Stimulated activated CD4-positive, alpha-beta T cell treated with anti-CD3 and anti-CD28 coated beads, Interleukin-1b, Interleukin-23, amount 100 ng/mL, for 4 hours (primary cell): ENCODE data around the gene ZNF83.
A peak's percentile ranks its signal among the peaks of the same experiment; 100 is the strongest.
"Not testable (repeated sequence)": the region's sequence is repeated elsewhere in the genome, so short reads cannot be mapped to it uniquely, and the experiment has no call there.

Experiments
- DNase-seq, 2 donors: peaks; one replicate each; pipeline ENCODE4 v3.0.0-alpha.2; 2020; ENCODE audit warnings: low read depth in 2 of 2

The ZNF83 gene

DNA sequence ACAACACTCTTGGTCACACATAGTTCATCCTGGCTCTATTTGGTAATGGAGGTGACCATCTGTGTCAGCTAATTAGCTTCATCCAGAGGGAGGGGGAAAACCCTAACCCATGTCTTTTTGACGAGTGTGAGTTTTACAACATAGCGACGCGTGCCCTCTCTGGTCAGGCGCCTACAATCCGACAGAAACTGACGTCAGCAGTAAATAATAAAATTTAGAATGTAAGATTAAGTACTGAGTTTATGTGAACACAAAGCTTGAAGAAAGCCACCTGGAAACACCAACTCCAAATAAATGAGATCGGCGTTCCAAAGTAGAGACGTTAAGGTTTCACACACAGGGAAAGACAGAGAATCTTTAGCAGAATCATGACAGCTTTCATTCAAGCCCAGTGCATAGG, 1.8 kb upstream of the ZNF83 start:
- DNase-seq, result no peak

DNA sequence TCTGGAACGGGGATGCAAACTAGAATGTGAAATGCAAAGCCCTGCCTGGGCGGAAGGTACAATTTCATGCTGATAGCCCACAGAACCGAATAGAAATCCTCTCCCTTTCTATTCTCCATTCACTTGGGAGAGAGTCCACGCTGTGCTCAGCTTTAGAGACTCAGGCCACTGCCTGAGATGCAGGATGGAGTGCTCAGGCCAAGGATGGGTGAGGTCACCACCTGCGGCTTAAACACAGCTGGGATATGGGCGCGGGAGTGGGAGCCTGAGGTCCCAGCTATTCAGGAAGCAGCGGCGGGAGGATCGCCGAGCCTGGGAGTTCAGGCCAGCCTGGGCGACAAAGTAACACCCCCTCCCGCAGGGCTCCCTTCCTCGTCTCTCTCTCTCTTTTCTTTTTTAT, 446 bp upstream of the ZNF83 start:
- no peak for DNase-seq

DNA sequence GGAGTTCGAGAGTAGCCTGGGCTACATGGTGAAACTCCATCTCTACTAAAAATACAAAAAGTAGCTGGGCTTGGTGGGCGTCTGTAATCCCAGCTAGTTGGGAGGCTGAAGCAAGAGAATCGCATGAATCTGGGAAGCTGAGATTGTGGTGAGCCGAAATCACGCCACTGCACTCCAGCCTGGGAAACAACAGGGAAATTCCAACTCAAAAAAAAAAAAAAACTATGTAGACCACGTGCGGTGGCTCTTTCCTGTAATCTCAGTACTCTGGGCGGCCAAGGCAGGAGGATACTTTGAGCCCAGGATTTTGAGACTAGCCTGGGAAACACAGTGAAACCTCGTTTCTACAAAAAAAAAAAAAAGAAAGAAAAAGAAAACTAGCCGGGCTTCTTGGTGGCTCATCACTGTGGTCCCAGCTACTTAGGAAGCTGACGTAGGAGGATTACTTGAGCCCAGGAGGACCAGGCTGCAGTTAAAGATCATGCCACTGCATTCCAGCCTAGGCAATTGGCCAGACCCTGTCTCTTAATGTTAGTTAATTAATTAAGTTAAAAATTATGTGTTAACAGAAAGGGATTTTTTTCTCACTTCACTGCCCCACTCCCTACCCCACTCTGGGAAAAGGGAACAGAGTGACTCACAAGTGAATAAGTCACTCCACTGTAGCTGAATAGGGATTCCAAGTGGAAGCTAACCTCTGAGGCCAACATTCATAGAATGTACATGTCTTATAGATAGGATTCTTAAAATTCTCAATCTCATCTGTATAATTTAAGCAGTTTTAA, 2.2 kb downstream of the ZNF83 start:
- DNase-seq, result no peak

DNA sequence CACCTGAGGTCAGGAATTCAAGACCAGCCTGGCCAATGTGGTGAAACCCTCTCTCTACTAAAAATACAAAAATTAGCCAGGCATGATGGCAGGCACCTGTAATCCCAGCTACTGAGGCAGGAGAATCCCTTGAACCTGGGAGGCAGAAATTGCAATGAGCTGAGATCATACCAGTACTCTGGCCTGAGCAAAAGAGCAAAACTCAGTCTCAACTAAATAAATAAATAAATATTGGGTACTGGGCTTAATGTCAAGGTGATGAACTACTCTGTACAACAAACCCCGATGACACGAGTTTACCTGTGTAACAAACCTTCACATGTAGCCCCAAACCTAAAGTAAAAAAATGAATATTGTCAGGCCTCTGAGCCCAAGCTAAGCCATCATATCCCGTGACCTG, 10.7 kb downstream of the ZNF83 start:
- DNase-seq, result not testable (repeated sequence)

DNA sequence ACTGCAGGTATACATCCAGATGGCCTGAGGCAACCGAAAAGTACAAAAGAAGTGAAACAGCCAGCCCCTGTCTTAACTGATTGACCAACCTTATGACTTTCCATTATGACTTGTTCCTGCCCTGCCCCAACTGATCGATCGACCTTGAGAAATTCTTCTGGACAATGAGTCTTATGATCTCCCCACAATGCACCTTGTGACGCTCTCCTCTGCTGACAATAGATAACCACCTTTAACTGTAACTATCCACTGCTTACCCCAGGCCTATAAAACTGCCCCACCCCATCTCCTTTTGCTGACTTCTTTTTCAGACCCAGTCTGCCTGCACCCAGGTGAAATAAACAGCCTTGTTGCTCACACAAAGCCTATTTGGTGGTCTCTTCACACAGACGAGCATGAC, 11.2 kb downstream of the ZNF83 start:
- DNase-seq, result no peak

DNA sequence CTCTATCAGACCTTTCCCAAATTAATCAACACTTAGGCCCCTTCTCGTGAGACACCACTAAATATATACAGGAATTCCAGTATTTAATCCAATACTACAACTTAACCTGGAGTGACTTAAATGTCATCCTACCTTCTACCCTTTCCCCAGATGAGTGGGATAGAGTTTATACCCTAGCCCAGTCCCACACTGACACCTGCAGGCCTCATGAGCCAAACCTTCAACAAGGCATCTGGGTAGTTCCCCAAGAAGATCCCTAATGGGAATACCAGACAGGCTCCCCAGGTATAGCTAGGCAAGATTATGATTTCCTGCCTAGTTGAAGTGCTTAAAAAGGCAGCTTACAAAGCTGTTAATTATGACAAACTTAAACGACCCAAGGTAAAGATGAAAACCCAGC, 15.9 kb downstream of the ZNF83 start:
- DNase-seq, result no peak

DNA sequence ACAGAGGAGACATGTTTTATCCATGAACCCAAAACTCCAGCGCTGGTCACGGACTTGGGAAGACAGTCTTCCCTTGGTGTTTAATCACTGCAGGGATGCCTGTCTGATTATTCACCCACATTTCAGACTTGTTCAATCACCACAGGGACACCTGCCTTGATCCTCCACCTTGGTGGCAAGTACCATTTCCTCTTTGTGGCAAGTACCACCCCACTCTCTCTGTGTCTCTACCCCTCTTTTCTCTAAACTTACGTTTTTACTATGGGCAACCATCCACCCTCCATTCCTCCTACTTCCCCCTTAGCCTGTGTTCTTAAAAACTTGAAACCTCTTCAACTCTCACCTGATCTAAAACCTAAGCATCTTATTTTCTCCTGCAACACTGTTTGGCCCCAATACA, 16.8 kb downstream of the ZNF83 start:
- no peak for DNase-seq

DNA sequence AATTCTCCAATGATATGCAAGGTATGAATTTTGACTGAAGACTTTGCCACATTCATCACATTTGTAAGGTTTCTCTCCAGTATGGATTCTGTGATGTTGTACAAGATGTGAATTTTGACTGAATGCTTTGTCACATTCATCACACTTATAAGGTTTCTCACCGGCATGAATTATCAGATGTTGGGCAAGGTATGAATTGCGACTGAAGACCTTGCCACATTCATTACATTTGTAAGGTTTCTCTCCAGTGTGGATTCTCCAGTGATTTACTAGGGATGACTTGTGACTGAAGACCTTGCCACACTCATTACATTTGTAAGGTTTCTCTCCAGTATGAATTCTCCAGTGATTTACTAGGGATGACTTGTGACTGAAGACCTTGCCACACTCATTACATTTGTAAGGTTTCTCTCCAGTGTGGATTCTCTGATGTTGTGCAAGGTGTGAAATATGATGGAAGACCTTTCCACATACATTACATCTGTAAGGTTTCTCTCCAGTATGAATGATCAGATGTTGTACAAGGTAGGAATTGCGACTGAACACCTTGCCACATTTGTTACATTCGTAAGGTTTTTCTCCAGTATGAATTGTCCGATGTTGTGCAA, 24.8 kb downstream of the ZNF83 start:
- no peak for DNase-seq

DNA sequence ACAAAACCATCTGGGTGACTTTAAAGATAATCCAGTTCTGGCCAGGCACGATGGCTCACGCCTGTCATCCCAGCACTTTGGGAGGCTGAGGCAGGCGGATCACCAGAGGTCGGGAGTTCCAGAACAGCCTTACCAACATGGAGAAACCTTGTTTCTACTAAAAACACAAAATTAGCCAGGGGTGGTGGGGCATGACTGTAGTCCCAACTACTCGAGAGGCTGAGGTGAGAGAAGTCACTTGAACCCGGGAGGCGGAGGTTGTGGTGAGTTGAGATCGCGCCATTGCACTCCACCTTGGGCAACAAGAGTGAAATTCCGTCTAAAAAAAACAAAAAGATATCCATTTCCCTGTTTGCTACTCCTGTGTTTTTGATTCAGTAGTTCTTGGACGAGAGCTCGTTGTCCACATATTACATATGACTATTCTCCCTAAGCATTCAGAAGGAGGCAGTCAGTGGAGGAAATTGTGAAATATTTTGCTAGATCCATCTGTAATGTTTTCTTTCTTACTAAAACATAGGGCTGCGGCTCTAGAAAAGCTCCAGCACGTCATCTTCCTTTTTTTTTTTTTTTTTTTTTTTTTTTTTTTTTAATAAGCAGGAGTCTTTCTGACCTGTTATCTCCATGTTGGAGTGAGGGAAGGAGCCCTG, 34.5 kb downstream of the ZNF83 start:
- DNase-seq, result no peak

DNA sequence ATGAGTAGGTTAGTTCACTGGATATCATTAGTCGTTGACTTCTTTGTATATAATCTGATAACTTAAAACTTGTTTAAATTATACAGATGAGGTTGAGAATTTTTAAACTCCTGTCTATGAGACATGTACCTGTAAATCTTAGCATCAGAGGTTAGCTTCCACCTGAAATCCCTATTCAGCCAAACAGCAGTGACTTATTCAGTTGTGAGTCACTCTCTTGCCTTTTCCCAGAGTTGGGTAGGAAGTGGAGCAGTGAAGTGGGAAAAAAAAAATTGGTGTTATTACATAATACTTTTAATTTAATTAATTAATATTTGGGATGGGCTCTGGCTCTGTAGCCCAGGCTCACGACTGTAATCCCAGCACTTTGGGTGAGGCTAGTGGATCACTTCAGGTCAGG, 35.2 kb downstream of the ZNF83 start:
- DNase-seq, result no peak

DNA sequence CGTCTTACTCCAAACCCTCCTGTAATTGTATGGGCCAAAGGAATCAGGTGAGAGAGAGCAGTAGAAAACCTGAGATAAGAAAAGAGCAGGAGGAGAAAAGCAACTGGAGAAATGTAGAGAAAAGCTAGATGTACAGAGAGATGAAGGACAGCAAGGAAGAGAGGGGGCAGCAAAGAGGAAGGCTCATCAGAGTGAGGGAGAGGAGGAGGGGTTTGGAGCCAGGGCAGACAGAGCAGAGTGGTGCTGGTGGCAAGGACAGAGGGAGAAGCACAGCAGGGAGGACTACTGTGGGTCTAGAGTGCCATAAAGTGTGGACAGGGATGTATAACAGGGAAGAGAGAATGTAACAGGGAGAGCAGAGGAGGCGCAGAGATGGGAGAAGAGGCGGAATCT, 36.2 kb downstream of the ZNF83 start:
- not testable (repeated sequence) for DNase-seq

DNA sequence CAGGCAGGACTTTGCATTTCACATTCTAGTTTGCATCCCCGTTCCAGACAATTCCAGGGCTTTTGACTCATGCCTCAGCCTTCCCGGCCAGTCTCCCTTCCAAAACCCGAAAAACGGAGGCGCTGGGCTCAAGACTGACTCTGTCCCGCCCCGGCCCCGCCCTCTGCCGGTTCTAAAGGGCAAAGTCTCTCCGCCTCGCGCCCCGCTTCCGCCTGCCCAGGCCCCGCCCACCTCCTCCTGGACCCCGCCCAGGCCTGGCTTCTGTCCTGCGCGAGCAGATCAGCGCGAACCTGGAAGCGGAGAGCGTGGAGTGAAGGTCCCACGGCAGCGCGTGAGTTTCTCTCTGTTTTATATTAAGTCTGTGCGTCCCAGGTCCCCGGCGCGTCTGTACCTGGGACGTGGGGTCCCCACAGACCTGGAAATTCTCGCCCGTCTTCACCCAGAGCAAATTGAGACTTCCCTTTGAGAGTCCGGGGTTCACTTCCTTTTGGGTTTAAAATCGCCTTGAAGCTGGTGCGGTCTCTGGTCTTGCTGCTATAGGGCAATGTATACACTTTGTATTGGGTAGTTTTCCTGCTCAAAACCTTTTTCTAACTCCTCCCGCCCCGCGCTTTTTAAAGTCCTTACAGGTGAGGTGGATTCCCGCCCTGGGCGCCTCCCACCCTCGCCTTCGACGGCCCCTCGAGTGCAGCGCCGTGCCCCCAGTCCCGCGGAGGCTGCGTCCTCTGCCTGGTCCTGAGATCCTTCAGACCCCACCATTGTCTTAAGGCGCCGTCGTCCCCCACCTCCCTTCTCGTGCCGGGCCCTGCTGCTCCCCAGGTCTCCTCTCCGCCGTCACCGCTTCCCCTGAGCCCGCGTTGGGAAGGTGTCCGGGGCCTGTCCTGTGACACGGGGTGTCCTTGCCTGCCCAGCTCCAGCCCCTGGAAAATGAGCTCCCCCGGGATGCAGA, 36.9 kb downstream of the ZNF83 start:
- peak; percentile 93 to 95 for DNase-seq

DNA sequence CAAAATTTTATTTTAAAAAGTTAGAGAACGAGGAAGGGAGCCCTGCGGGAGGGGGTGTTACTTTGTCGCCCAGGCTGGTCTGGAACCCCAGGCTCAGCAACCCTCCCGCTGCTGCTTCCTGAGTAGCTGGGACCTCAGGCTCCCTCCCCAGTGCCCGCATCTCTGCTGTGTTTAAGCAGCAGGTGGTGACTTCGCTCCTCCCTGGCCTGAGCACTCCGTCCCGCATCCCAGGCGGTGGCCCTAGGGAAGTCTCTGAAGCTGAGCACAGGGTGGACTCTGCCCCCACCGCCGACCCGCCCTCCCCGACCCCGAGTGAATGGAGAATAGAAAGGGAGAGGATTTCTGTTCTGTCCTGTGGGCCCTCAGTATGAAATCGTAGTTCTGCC, 37.5 kb downstream of the ZNF83 start:
- peak in 1 of 2 donors; percentile 1 for DNase-seq

DNA sequence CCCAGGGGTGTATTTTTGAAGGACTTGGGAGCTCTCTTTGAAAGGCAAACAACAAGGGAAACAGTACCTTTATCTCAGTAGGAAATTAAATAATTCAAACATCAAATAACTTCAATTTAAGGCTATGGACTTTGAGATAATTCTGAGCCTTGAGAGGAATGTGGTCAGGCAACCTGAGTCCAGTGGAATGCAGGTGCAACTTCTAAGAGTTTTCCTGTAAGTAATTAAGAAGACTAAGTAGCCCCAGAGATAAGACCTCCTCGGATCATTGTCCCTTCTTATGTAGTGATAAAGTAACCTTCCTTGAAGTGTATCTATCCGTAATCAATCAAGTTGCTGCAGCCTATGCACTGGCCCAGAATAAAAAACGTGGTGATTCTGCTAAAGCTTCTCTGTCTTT, 38.9 kb downstream of the ZNF83 start:
- DNase-seq, result no peak

DNA sequence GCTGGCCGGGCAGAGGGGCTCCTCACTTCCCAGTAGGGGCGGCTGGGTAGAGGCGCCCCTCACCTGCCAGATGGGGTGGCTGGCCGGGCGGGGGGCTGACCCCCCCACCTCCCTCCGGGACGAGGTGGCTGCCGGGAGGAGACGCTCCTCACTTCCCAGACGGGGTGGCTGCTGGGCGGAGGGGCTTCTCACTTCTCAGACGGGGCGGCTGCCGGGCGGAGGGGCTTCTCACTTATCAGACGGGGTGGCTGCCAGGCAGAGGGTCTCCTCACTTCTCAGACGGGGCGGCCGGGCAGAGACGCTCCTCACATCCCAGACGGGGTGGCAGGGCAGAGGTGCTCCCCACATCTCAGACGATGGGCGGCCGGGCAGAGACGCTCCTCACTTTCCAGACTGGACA, 44.7 kb downstream of the ZNF83 start:
- not testable (repeated sequence) for DNase-seq

DNA sequence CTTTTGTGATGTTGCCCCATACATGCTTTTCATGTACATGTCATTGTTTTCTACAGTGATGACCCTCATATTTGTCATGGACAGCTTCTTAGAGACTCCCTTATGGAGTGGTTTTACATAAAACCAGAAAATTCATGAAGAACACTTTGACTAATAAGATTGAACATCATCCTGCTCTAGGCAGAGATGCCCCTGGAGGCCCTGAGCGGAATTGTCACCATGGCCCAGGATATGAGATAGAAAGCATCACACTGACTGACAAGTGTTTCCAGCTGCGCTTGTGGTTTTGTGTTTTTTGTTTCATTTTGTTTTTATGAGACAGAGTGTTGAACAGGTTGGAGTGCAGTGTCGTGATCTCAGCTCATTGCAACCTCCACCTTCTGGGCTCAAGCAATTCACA, 45.9 kb downstream of the ZNF83 start:
- no peak for DNase-seq

DNA sequence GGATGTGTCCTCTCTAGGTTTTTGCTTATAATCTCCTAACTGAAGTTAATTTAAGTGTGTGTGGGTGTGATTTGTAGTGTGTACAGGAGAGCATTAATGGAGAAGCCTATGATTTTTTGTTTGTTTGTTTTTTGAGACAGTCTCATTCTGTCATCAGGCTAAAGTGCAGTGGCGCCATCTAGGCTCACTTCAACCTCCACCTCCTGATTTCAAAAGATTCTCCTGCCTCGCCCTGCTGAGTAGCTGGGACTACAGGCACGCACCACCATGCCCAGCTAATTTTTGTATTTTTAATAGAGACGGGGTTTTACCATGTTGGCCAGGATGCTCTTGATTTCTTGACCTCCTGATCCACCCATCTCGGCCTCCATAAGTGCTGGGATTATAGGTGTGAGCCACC, 47.4 kb downstream of the ZNF83 start:
- DNase-seq, result no peak

DNA sequence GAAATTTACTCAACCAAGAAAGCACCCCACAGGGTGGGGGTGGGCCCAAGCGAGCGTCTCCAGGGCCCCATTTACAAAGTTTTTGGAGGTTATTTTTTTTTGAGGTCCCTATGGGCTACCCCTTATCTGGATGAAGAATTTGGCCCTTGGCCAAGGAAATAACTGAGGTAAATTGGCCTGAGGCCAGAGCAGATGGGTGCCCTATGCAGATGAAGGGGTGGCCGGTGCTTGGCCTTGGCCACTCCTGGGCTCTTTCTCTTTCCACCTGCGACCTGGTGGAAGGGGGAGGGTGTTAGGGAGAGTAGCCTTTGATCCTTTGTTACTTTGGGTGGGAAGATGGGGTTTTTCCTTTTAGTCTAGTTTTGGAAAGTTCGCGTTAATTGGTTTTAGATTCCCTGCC, 52.6 kb downstream of the ZNF83 start:
- no peak for DNase-seq

DNA sequence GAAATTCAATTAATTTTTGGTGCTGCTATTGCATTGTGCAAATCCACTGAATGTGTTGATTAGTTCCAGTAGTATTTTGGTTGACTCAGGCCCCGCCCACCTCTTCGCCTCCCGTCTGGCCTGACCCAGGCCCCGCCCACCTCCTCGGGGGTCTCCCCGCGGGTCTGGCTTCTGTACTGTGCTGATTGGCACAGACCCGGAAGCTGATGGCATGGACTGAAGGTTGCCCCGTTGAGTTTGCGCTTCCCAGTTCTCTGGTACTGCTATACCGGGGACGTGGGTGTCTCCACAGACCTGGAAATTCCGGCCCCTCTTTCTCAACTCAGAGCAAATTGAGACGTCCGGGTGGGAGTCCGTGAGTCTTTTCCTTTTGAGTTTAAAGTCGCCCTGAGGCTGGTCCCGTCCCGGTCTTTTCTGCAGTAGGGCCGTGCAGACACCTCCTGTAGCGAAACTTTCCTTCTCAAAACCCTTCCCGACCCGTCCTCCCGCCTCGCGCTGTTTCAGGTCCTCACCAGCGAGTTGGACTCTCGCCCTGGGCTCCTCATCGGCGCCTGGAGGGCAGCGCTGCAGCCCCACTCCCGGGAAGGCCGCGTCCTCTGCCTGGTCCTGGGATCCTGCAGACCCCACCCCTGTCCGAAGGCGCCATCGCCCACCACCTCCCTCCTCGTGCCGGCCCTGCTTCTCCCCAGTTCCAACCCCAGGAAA, 53.3 kb downstream of the ZNF83 start:
- no peak for DNase-seq

DNA sequence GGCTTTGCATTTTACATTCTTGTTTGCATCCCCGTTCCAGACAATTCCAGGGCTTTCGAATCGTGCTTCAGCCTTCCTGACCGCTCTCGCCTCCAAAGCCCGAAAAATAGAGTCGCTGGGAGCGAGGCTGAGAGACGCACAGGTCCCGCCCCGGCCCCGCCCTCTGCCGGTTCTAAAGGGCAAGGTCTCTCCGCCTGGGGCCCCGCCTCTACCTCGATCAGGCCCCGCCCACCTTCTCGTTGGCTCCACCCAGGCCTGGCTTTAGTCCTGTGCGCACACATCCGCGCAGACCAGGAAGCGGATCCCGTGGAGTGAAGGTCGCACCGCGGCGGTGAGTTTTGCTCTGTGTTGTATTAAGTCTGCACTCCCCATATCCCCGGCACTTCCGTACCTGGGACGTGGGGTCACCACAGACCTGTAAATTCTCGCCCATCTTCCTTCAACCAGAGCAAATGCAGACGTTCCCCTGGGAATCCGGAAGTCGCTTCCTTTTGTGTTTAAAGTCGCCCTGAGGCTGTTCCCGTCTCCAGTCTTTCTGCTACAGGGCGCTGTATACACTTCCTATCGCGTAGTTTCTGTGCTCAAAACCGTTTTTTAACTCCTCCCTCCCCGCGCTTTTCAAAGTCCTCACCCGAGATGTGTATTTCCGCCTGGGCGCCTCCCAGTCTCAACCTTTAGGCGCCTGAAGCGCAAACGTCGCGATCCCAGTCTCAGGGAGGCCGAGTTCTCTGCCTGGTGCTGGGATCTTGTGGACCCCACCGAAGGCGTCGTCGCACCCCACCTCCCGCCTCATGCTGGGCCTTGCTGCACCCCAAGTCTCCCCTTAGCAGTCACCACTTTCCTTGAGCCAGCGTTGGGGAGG, 67.9 kb downstream of the ZNF83 start, which contains the start of gene ZNF701:
Gene ZNF701, plus strand, starts transcription at position 288 of the 862 bp plus-strand sequence. CDS start 3,861 bp downstream, outside the sequence.
- peak; percentile 91 to 94 for DNase-seq
